Right lobe of liver (tissue), 6 donors: Measurements from ENCODE around the gene NDC1. TPM values are rescaled to one million over a fixed set of nuclear protein-coding genes. Genes with fewer than 3 reads are reported as not detected.

Experiments
- ATAC-seq, 4 donors: fragments of 200-7000 bp; cut with Tn5 transposase; one replicate each; pipeline ENCODE4 v1.9.1; 2020; ENCODE audit warnings: mild to moderate bottlenecking in 4 of 4, moderate library complexity in 4 of 4
- DNase-seq, 3 donors: peaks; one replicate each; pipeline ENCODE4 v3.0.0-alpha.2; 2020
- H3K27ac ChIP-seq, 3 donors: fragments of 200-600 bp; one replicate each; pipeline ENCODE4 v1.8.0; 2022
- H3K27me3 ChIP-seq, 2 donors: fragments of 200-600 bp; one replicate each; pipeline ENCODE4 v1.8.0; 2022
- H3K36me3 ChIP-seq, 4 donors: fragments of 200-600 bp; sonication (generic) in 1 of 4; one replicate each; pipeline versions ENCODE4 v1.5.1 to v1.8.0; 2017 to 2022; ENCODE audit warnings: control low read depth in 1 of 4
- H3K4me1 ChIP-seq, 4 donors: fragments of 200-600 bp; sonication (generic) in 1 of 4; one replicate each; pipeline versions ENCODE4 v1.5.1 to v1.8.0; 2017 to 2022; ENCODE audit warnings: control low read depth in 1 of 4
- H3K4me3 ChIP-seq, 3 donors: fragments of 200-600 bp; one replicate each; pipeline ENCODE4 v1.8.0; 2022
- H3K9me3 ChIP-seq, 4 donors: fragments of 200-600 bp; sonication (generic) in 1 of 4; one replicate each; pipeline versions ENCODE4 v1.5.1 to v1.8.0; 2017 to 2022; ENCODE audit warnings: control low read depth in 1 of 4
- CTCF ChIP-seq, 4 donors: fragments of 200-600 bp in 3 of 4; fragments of 450-650 bp in 1 of 4; IDR thresholded peaks; one replicate each; pipeline versions ENCODE4 v1.5.1 to v1.8.0; 2016 to 2022; ENCODE audit warnings: antibody characterized with exemption in 4 of 4, mild to moderate bottlenecking in 2 of 4
- POLR2A ChIP-seq: fragments of 450-650 bp; IDR thresholded peaks from one replicate; pipeline ENCODE4 v1.6.1; 2017; ENCODE audit warnings: antibody characterized with exemption, mild to moderate bottlenecking
- WGBS: methylation state at CpG from one replicate; pipeline ENCODE4 v1.1.6; 2018; ENCODE audit warnings: low coverage, low lambda C conversion rate; ENCODE audit not compliant: insufficient coverage; ENCODE audit errors: missing lambda C conversion rate; 5-methylcytosine and 5-hydroxymethylcytosine counted together
- intact Hi-C, 2 donors: fragments of 100-400 bp; cut with DNase I; formaldehyde crosslinking; loops; one replicate each; pipeline versions ENCODE4 v1.11.2 to v1.14.1; 2022
- total RNA-seq, 6 experiments: library from RNA; depleted of rRNA in 2 of 6; stranded (reverse); fragments of >200 nt in 2 of 6; fragmentation: NEBNext Ultra II Directional in 3 of 6; extraction: Animal tissue kit (Norgen Biotek cat#: 25700) in 3 of 6; gene quantifications; one replicate each; pipeline versions ENCODE4 v1.1.0 to v1.2.4, GENCODE V29; 2016 to 2023
- donor health status: DM: no; HTN: yes; CAD: no.
- donor health status: DM: no; HTN: no; CAD: no.
- donor health status: DM: no; HTN: no; CAD: no.
- donor health status: DM: no; HTN: yes; CAD: no.
- donor health status: DM: no; HTN: yes; CAD: no.

NDC1 gene
- total RNA-seq, 6 experiments from 2014 or later = 4.3 to 10.9 (median 5.7) TPM

- no CpG with 5 or more reads among the region's 2 CpGs for WGBS
Measured at GRCh38 chr1:53810497-53810896, 27.6 kb downstream of the NDC1 start.

GRCh38 chr1:53810007-53810406 lies 28.1 kb downstream of the NDC1 start:
- no peak for DNase-seq
- H3K36me3 ChIP-seq = peaks cover 0 to 15% (median 2%) of the 10 kb centered on the region in 4 donors
- H3K27me3 ChIP-seq = no peaks in the 10 kb centered on the region
- H3K27ac ChIP-seq = no peak overlapping the region
- WGBS = 91% methylated on average over 5 of the region's 5 CpGs
- no peak for TF ChIP-seq POLR2A
- no peak for ATAC-seq
- H3K4me3 ChIP-seq = no peak overlapping the region
- no peaks in the 10 kb centered on the region for H3K9me3 ChIP-seq
- intact Hi-C loops = no loop called here
- no peaks in the 10 kb centered on the region for H3K4me1 ChIP-seq

More at GRCh38 chr1:53810497-53810896, 27.6 kb downstream of the NDC1 start:
- Histone ChIP-seq H3K27ac (no peak overlapping the region), H3K4me3 (no peak overlapping the region), H3K4me1 (no peaks in the 10 kb centered on the region), H3K9me3 (no peaks in the 10 kb centered on the region), H3K36me3 (peaks cover 0 to 15% (median 0%) of the 10 kb centered on the region in 4 donors), H3K27me3 (no peaks in the 10 kb centered on the region)
- DNase-seq (no peak), ATAC-seq (no peak)
- TF ChIP-seq POLR2A = no peak
- TF ChIP-seq CTCF (IDR thresholded peaks at IDR 0.05) = no peak
- intact Hi-C loops = no loop called here

GRCh38 chr1:53807916-53808315 lies 30.2 kb downstream of the NDC1 start:
- TF ChIP-seq CTCF (IDR thresholded peaks at IDR 0.05) (no peak), POLR2A (no peak)
- Histone ChIP-seq H3K4me1 (no peaks in the 10 kb centered on the region), H3K27ac (no peak overlapping the region), H3K36me3 (peaks cover 0 to 15% (median 2%) of the 10 kb centered on the region in 4 donors), H3K27me3 (no peaks in the 10 kb centered on the region), H3K4me3 (no peak overlapping the region), H3K9me3 (no peaks in the 10 kb centered on the region)
- ATAC-seq = no peak
- DNase-seq = no peak
- WGBS = 84% methylated on average over 5 of the region's 5 CpGs
- intact Hi-C loops = no loop called here

GRCh38 chr1:53804791-53805505 lies 33.1 kb downstream of the NDC1 start:
- Histone ChIP-seq H3K9me3 (no peaks in the 10 kb centered on the region), H3K36me3 (peaks cover 0 to 15% (median 3%) of the 10 kb centered on the region in 4 donors), H3K4me3 (no peak overlapping the region), H3K4me1 (no peaks in the 10 kb centered on the region), H3K27me3 (no peaks in the 10 kb centered on the region), H3K27ac (no peak overlapping the region)
- DNase-seq (no peak), ATAC-seq (no peak)
- no peak for TF ChIP-seq CTCF (IDR thresholded peaks at IDR 0.05)
- TF ChIP-seq POLR2A = no peak
- 91% methylated on average over 3 of the region's 3 CpGs for WGBS
- intact Hi-C loops = no loop called here

- intact Hi-C loops = no loop called here
- ATAC-seq (no peak), DNase-seq (no peak)
- Histone ChIP-seq H3K36me3 (peaks cover 0 to 15% (median 3%) of the 10 kb centered on the region in 4 donors), H3K4me1 (no peaks in the 10 kb centered on the region), H3K27me3 (no peaks in the 10 kb centered on the region), H3K4me3 (no peak overlapping the region), H3K9me3 (no peaks in the 10 kb centered on the region), H3K27ac (no peak overlapping the region)
- no peak for TF ChIP-seq CTCF (IDR thresholded peaks at IDR 0.05)
- no peak for TF ChIP-seq POLR2A
- 96% methylated on average over 5 of the region's 7 CpGs for WGBS
Measured at GRCh38 chr1:53804181-53804580, 33.9 kb downstream of the NDC1 start.
